GM23338 (cell line): Measurements from ENCODE around the gene C10orf90. TPM values are rescaled to one million over a fixed set of nuclear protein-coding genes. Genes with fewer than 3 reads are reported as not detected.

Experiments used
- ATAC-seq: fragments of 200-7000 bp; cut with Tn5 transposase; 3 replicates; pipeline ENCODE4 v1.9.1; 2020
- DNase-seq: peaks from one replicate; pipeline ENCODE4 v3.0.0-alpha.2; 2015; ENCODE audit warnings: low spot score
- H2AFZ ChIP-seq: fragments of 200-600 bp; sonication (generic); 2 replicates; pipeline ENCODE4 v1.8.0; 2016; ENCODE audit warnings: antibody characterized with exemption, mild to moderate bottlenecking, moderate library complexity
- H3F3A ChIP-seq: fragments of 200-600 bp; sonication (generic); replicated peaks from 2 replicates; pipeline ENCODE4 v1.8.0; 2017; ENCODE audit warnings: antibody characterized with exemption, mixed run types, low read depth
- H3K27ac ChIP-seq: fragments of 200-600 bp; sonication (generic); 2 replicates; pipeline ENCODE4 v1.6.1; 2016; ENCODE audit warnings: low read depth
- H3K27me3 ChIP-seq: fragments of 200-600 bp; sonication (generic); 2 replicates; pipeline ENCODE4 v1.8.0; 2016; ENCODE audit warnings: mild to moderate bottlenecking, mixed run types, moderate library complexity; ENCODE audit not compliant: insufficient read depth
- H3K36me3 ChIP-seq: fragments of 200-600 bp; sonication (generic); 2 replicates; pipeline ENCODE4 v1.8.0; 2016; ENCODE audit warnings: mild to moderate bottlenecking; ENCODE audit not compliant: insufficient read depth
- H3K4me1 ChIP-seq: fragments of 200-600 bp; sonication (generic); 2 replicates; pipeline ENCODE4 v1.8.0; 2016; ENCODE audit warnings: mild to moderate bottlenecking, moderate library complexity; ENCODE audit not compliant: insufficient read depth
- H3K4me2 ChIP-seq: fragments of 200-600 bp; sonication (generic); 2 replicates; pipeline ENCODE4 v1.7.1; 2017; ENCODE audit warnings: mixed run types
- H3K4me3 ChIP-seq: fragments of 200-600 bp; sonication (generic); 2 replicates; pipeline ENCODE4 v1.6.1; 2016; ENCODE audit warnings: mixed run types
- H3K79me2 ChIP-seq: fragments of 200-600 bp; sonication (generic); replicated peaks from 2 replicates; pipeline ENCODE4 v1.8.0; 2017; ENCODE audit warnings: mild to moderate bottlenecking; ENCODE audit not compliant: insufficient read depth
- H3K9me2 ChIP-seq: fragments of 200-600 bp; sonication (generic); 2 replicates; pipeline ENCODE4 v1.8.0; 2017; ENCODE audit not compliant: insufficient read depth
- H4K20me1 ChIP-seq: fragments of 200-600 bp; sonication (generic); replicated peaks from 2 replicates; pipeline ENCODE4 v1.8.0; 2017; ENCODE audit warnings: mild to moderate bottlenecking; ENCODE audit not compliant: insufficient read depth
- H3K27ac Mint-ChIP-seq: 2 replicates; pipeline ENCODE4 v1.8.0; 2020; ENCODE audit warnings: inconsistent platforms, mild to moderate bottlenecking, moderate library complexity, mixed read lengths
- H3K27me3 Mint-ChIP-seq: 3 replicates; pipeline ENCODE4 v1.8.0; 2022; ENCODE audit warnings: low read depth, mild to moderate bottlenecking, moderate library complexity, mixed read lengths, inconsistent platforms; ENCODE audit not compliant: insufficient read depth, poor library complexity
- H3K36me3 Mint-ChIP-seq: 3 replicates; pipeline ENCODE4 v1.8.0; 2021; ENCODE audit warnings: low read depth, mild to moderate bottlenecking, inconsistent platforms, moderate library complexity, mixed read lengths
- H3K4me1 Mint-ChIP-seq: 3 replicates; pipeline ENCODE4 v1.8.0; 2020; ENCODE audit warnings: mild to moderate bottlenecking, inconsistent platforms, mixed read lengths
- H3K4me3 Mint-ChIP-seq: 3 replicates; pipeline ENCODE4 v1.8.0; 2021; ENCODE audit warnings: moderate library complexity, mild to moderate bottlenecking, inconsistent platforms, mixed read lengths
- H3K9me3 Mint-ChIP-seq: 3 replicates; pipeline ENCODE4 v1.8.0; 2020; ENCODE audit warnings: moderate library complexity, mild to moderate bottlenecking, inconsistent platforms, mixed read lengths
- ETS1 ChIP-seq: IDR thresholded peaks from 2 replicates; pipeline ENCODE4 v1.6.1; 2016; ENCODE audit warnings: antibody characterized with exemption
- EZH2phosphoT487 ChIP-seq: fragments of 200-600 bp; sonication (generic); IDR thresholded peaks from one replicate; pipeline ENCODE4 v1.8.1; 2018; ENCODE audit warnings: antibody characterized with exemption; ENCODE audit not compliant: unreplicated experiment
- JUNB ChIP-seq: IDR thresholded peaks from one replicate; pipeline ENCODE4 v1.6.1; 2016; ENCODE audit warnings: antibody characterized with exemption; ENCODE audit not compliant: unreplicated experiment
- NANOG ChIP-seq: IDR thresholded peaks from 2 replicates; pipeline ENCODE4 v1.6.1; 2016; ENCODE audit warnings: antibody characterized with exemption, borderline replicate concordance
- POLR2AphosphoS5 ChIP-seq: IDR thresholded peaks from 2 replicates; pipeline ENCODE4 v1.6.1; 2016; ENCODE audit warnings: antibody characterized with exemption, low read depth
- STAT1 ChIP-seq: IDR thresholded peaks from one replicate; pipeline ENCODE4 v1.6.1; 2016; ENCODE audit warnings: antibody characterized with exemption; ENCODE audit not compliant: unreplicated experiment
- ZNF114 ChIP-seq: fragments of 250-450 bp; sonication (Bioruptor Pico); IDR thresholded peaks from 2 replicates; pipeline ENCODE4 v1.5.0; 2020; ENCODE audit warnings: mild to moderate bottlenecking, moderate library complexity
- ZNF331 ChIP-seq: fragments of 250-450 bp; sonication (Bioruptor Pico); IDR thresholded peaks from 2 replicates; pipeline ENCODE4 v1.5.0; 2020; ENCODE audit warnings: low read depth, mild to moderate bottlenecking, moderate library complexity
- polyA plus RNA-seq: library from polyadenylated mRNA; unstranded; fragments of >200 nt; fragmentation: Nextera tagmentation; extraction: Ambion mirVana; gene quantifications from 2 replicates; pipeline ENCODE4 v1.2.1, GENCODE V29; 2016
- total RNA-seq: library from RNA; depleted of rRNA; stranded (reverse); fragments of >200 nt; shearing (Covaris generic); gene quantifications from 2 replicates; pipeline ENCODE4 v1.2.3, GENCODE V29; 2014
- TF ChIP-seq, protein P1 (sequence below): fragments of 250-450 bp; sonication (Bioruptor Pico); IDR thresholded peaks from 2 replicates; pipeline ENCODE4 v1.5.0; 2020; ENCODE audit warnings: mild to moderate bottlenecking, moderate library complexity

Gene C10orf90
- total and polyA plus RNA-seq, 2 experiments from 2014 or later, result 0.76 to 0.97 TPM

DNA sequence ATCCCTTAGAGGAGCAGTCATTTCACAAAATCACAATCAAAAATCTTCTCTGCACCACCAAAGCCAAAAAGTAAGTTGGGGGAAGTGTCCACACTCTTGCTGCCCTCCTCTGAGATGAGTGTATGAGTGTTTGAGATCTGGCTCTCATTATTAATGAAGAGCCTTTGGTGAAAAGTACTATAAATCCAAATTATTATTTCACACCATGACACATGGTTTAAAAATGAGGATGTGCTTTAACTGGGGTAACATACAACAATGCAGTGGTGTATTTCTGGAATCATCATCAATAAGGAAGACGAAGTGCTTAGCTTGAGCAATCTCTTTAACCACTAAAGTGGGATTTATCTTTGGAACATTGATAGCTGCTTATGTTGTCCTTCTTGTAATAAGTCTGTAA, 168.1 kb downstream of the C10orf90 start (continued):
- TF ChIP-seq, protein P1, sequence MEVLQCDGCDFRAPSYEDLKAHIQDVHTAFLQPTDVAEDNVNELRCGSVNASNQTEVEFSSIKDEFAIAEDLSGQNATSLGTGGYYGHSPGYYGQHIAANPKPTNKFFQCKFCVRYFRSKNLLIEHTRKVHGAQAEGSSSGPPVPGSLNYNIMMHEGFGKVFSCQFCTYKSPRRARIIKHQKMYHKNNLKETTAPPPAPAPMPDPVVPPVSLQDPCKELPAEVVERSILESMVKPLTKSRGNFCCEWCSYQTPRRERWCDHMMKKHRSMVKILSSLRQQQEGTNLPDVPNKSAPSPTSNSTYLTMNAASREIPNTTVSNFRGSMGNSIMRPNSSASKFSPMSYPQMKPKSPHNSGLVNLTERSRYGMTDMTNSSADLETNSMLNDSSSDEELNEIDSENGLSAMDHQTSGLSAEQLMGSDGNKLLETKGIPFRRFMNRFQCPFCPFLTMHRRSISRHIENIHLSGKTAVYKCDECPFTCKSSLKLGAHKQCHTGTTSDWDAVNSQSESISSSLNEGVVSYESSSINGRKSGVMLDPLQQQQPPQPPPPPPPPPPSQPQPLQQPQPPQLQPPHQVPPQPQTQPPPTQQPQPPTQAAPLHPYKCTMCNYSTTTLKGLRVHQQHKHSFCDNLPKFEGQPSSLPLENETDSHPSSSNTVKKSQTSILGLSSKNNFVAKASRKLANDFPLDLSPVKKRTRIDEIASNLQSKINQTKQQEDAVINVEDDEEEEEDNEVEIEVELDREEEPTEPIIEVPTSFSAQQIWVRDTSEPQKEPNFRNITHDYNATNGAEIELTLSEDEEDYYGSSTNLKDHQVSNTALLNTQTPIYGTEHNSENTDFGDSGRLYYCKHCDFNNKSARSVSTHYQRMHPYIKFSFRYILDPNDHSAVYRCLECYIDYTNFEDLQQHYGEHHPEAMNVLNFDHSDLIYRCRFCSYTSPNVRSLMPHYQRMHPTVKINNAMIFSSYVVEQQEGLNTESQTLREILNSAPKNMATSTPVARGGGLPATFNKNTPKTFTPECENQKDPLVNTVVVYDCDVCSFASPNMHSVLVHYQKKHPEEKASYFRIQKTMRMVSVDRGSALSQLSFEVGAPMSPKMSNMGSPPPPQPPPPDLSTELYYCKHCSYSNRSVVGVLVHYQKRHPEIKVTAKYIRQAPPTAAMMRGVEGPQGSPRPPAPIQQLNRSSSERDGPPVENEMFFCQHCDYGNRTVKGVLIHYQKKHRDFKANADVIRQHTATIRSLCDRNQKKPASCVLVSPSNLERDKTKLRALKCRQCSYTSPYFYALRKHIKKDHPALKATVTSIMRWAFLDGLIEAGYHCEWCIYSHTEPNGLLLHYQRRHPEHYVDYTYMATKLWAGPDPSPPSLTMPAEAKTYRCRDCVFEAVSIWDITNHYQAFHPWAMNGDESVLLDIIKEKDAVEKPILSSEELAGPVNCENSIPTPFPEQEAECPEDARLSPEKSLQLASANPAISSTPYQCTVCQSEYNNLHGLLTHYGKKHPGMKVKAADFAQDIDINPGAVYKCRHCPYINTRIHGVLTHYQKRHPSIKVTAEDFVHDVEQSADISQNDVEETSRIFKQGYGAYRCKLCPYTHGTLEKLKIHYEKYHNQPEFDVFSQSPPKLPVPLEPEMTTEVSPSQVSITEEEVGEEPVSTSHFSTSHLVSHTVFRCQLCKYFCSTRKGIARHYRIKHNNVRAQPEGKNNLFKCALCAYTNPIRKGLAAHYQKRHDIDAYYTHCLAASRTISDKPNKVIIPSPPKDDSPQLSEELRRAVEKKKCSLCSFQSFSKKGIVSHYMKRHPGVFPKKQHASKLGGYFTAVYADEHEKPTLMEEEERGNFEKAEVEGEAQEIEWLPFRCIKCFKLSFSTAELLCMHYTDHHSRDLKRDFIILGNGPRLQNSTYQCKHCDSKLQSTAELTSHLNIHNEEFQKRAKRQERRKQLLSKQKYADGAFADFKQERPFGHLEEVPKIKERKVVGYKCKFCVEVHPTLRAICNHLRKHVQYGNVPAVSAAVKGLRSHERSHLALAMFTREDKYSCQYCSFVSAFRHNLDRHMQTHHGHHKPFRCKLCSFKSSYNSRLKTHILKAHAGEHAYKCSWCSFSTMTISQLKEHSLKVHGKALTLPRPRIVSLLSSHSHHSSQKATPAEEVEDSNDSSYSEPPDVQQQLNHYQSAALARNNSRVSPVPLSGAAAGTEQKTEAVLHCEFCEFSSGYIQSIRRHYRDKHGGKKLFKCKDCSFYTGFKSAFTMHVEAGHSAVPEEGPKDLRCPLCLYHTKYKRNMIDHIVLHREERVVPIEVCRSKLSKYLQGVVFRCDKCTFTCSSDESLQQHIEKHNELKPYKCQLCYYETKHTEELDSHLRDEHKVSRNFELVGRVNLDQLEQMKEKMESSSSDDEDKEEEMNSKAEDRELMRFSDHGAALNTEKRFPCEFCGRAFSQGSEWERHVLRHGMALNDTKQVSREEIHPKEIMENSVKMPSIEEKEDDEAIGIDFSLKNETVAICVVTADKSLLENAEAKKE (CRISPR knock-in tag), result no peak

- Mint-ChIP-seq H3K36me3 (no peaks in the 10 kb centered on the region), H3K4me1 (no peaks in the 10 kb centered on the region), H3K27me3 (peaks cover 4% of the 10 kb centered on the region), H3K9me3 (no peaks in the 10 kb centered on the region; the same call in 2 of the 3 replicates), H3K27ac (no peak overlapping the region), H3K4me3 (no peak overlapping the region)
- no peaks in the 10 kb centered on the region for H3K4me1 ChIP-seq
- H3K4me3 ChIP-seq, result no peak overlapping the region
- no peaks in the 10 kb centered on the region for H4K20me1 ChIP-seq
- H3F3A ChIP-seq, result no peaks in the 10 kb centered on the region
- H3K4me2 ChIP-seq, result no peak overlapping the region
- H2AFZ ChIP-seq, result no peak overlapping the region
- H3K27me3 ChIP-seq, result no peaks in the 10 kb centered on the region
- H3K9me2 ChIP-seq, result peaks cover 13% of the 10 kb centered on the region; the same call in 1 of the 2 replicates
- no peak for TF ChIP-seq EZH2phosphoT487
- no peak for TF ChIP-seq JUNB
- no peak for TF ChIP-seq ZNF114 (CRISPR knock-in tag)
- TF ChIP-seq POLR2AphosphoS5, result no peak
- no peak for TF ChIP-seq ETS1
- TF ChIP-seq NANOG, result no peak
- TF ChIP-seq STAT1, result no peak
- TF ChIP-seq ZNF331 (CRISPR knock-in tag), result no peak
- ATAC-seq (no peak), DNase-seq (no peak)
- H3K79me2 ChIP-seq, result no peaks in the 10 kb centered on the region
- no peaks in the 10 kb centered on the region for H3K36me3 ChIP-seq
- H3K27ac ChIP-seq, result no peak overlapping the region
Observed at GRCh38 chr10:126501828-126502227, 168.7 kb downstream of the C10orf90 start.
